ENCODE results near the gene ALPP.
"Not testable (repeated sequence)": the region's sequence is repeated elsewhere in the genome, so short reads cannot be mapped to it uniquely, and the experiment has no call there.

- TF ChIP-seq CTCF (IDR thresholded peaks at IDR 0.05; ENCODE audit: insufficient read depth, low read length); SPI1 (IDR thresholded peaks at IDR 0.05; ENCODE audit: borderline replicate concordance, low read depth); POLR2AphosphoS5 (IDR thresholded peaks at IDR 0.05; ENCODE audit: low read depth); GABPA (IDR thresholded peaks at IDR 0.05; ENCODE audit: low read depth): not testable (repeated sequence)
Observed at GRCh38 chr2:232408269-232408668, 29.7 kb downstream of the ALPP start.

Data from HL-60 (cell line).